A549 (cell line): ENCODE data around the gene MANSC1. TPM values are rescaled to one million over a fixed set of nuclear protein-coding genes. Genes with fewer than 3 reads are reported as not detected.

Source experiments
- ATAC-seq, 2 experiments: fragments of 200-7000 bp in 1 of 2; fragments of >200 bp in 1 of 2; cut with Nextera tagmentation in 1 of 2; cut with Tn5 transposase in 1 of 2; 3 replicates each; pipeline versions ENCODE4 v1.8.0 to v1.9.1; 2018 to 2020; ENCODE audit warnings: mild to moderate bottlenecking in 1 of 2, moderate library complexity in 1 of 2
- CTCF ChIA-PET: fragments of 300-600 bp; sonication (Branson Sonifier 250); formaldehyde crosslinking; extraction: SDS; loops from one replicate; lab custom pipeline; 2021; ENCODE audit warnings: antibody characterized with exemption, inconsistent platforms; lab: Yijun Ruan, JAX
- POLR2A ChIA-PET: fragments of 350-600 bp; formaldehyde crosslinking; extraction: SDS; loops from one replicate; lab custom pipeline; 2021; ENCODE audit warnings: antibody characterized with exemption, inconsistent platforms; lab: Yijun Ruan, JAX
- DNase-seq, 2 experiments: peaks; one replicate each; pipeline versions ENCODE4 v3.0.0 to v3.0.0-alpha.2; 2011 to 2016; ENCODE audit warnings: low read depth in 1 of 2, low spot score in 1 of 2
- FAIRE-seq: peaks from 2 replicates; lab custom pipeline; 2011; peaks lifted over from hg19 to GRCh38; lab: Jason Lieb, UNC
- H3K27ac ChIP-seq, 2 experiments: fragments of >200 bp; sonication (Bioruptor Twin); formaldehyde crosslinking; 3 replicates each; pipeline ENCODE4 v1.5.1; 2016 to 2017
- H3K4me1 ChIP-seq: fragments of >200 bp; sonication (Bioruptor Twin); formaldehyde crosslinking; 3 replicates; pipeline ENCODE4 v1.6.1; 2016
- H3K4me2 ChIP-seq: fragments of >200 bp; sonication (Bioruptor Twin); formaldehyde crosslinking; 3 replicates; pipeline ENCODE4 v1.6.1; 2016
- H3K4me3 ChIP-seq: fragments of >200 bp; sonication (Bioruptor Twin); formaldehyde crosslinking; 3 replicates; pipeline ENCODE4 v1.5.1; 2016
- H3K9me3 ChIP-seq: fragments of >200 bp; sonication (Bioruptor Twin); formaldehyde crosslinking; 3 replicates; pipeline ENCODE4 v1.6.1; 2016
- CBX8 ChIP-seq: fragments of 200-600 bp; sonication (generic); IDR thresholded peaks from 2 replicates; pipeline ENCODE4 v1.6.1; 2016
- CEBPB ChIP-seq, 2 experiments: fragments of >200 bp in 1 of 2; sonication (Bioruptor Twin) in 1 of 2; formaldehyde crosslinking in 1 of 2; IDR thresholded peaks; 2 replicates each; pipeline ENCODE4 v1.6.1; 2012 to 2016
- EHF ChIP-seq: fragments of 250-450 bp; sonication (Bioruptor Pico); IDR thresholded peaks from 2 replicates; pipeline ENCODE4 v1.5.0; 2020; ENCODE audit warnings: mild to moderate bottlenecking
- ESRRA ChIP-seq: fragments of 150-350 bp; IDR thresholded peaks from 2 replicates; pipeline ENCODE4 v1.6.1; 2014; ENCODE audit warnings: mild to moderate bottlenecking, low read length, borderline replicate concordance
- FOSB ChIP-seq: fragments of 250-450 bp; sonication (Bioruptor Pico); IDR thresholded peaks from 2 replicates; pipeline ENCODE4 v1.5.0; 2020; ENCODE audit warnings: mild to moderate bottlenecking, moderate library complexity
- FOSL2 ChIP-seq, 2 experiments: fragments of 450-650 bp in 1 of 2; fragments of >200 bp in 1 of 2; sonication (Bioruptor Twin) in 1 of 2; formaldehyde crosslinking; IDR thresholded peaks; 2 replicates each; pipeline versions ENCODE4 v1.5.0 to v1.6.1; 2016 to 2020; ENCODE audit warnings: mild to moderate bottlenecking in 1 of 2, moderate library complexity in 1 of 2
- FOXS1 ChIP-seq: fragments of 250-450 bp; sonication (Bioruptor Pico); IDR thresholded peaks from 2 replicates; pipeline ENCODE4 v1.5.0; 2020; ENCODE audit warnings: mild to moderate bottlenecking, moderate library complexity
- HOXA7 ChIP-seq: fragments of 250-450 bp; sonication (Bioruptor Pico); IDR thresholded peaks from 2 replicates; pipeline ENCODE4 v1.5.0; 2020; ENCODE audit warnings: mild to moderate bottlenecking, moderate library complexity
- HOXB5 ChIP-seq: fragments of 250-450 bp; sonication (Bioruptor Pico); IDR thresholded peaks from 2 replicates; pipeline ENCODE4 v1.5.0; 2020; ENCODE audit warnings: mild to moderate bottlenecking, moderate library complexity
- JUNB ChIP-seq: fragments of >200 bp; sonication (Bioruptor Twin); formaldehyde crosslinking; IDR thresholded peaks from 2 replicates; pipeline ENCODE4 v1.6.1; 2016
- NR3C1 ChIP-seq: fragments of >200 bp; sonication (Bioruptor Twin); formaldehyde crosslinking; IDR thresholded peaks from 3 replicates; pipeline ENCODE4 v1.6.1; 2017
- POLR2A ChIP-seq: IDR thresholded peaks from 2 replicates; pipeline ENCODE4 v1.6.1; 2012; ENCODE audit warnings: mild to moderate bottlenecking, low read length
- RNF2 ChIP-seq: fragments of 200-600 bp; sonication (generic); IDR thresholded peaks from 2 replicates; pipeline ENCODE4 v1.6.1; 2016; ENCODE audit warnings: low read depth, mild to moderate bottlenecking, antibody characterized with exemption, moderate library complexity, borderline replicate concordance
- SMC3 ChIP-seq: fragments of >200 bp; sonication (Bioruptor Twin); formaldehyde crosslinking; IDR thresholded peaks from 3 replicates; pipeline ENCODE4 v1.6.1; 2018; ENCODE audit warnings: inconsistent platforms
- SREBF2 ChIP-seq: fragments of 450-650 bp; IDR thresholded peaks from 2 replicates; pipeline ENCODE4 v1.6.1; 2014; ENCODE audit warnings: mild to moderate bottlenecking, moderate library complexity
- TP53 ChIP-seq: fragments of 250-450 bp; sonication (Bioruptor Pico); IDR thresholded peaks from 2 replicates; pipeline ENCODE4 v1.5.0; 2021; ENCODE audit warnings: mild to moderate bottlenecking, moderate library complexity
- ZC3H11A ChIP-seq: fragments of 450-650 bp; IDR thresholded peaks from 2 replicates; pipeline ENCODE4 v1.6.1; 2014; ENCODE audit warnings: antibody characterized with exemption, mild to moderate bottlenecking
- ZNF302 ChIP-seq: fragments of 250-450 bp; sonication (Bioruptor Pico); IDR thresholded peaks from 2 replicates; pipeline ENCODE4 v1.9.0; 2021; ENCODE audit warnings: inconsistent platforms, mild to moderate bottlenecking, moderate library complexity
- WGBS: methylation state at CpG from one replicate; pipeline ENCODE4 v1.1.6; 2017; ENCODE audit errors: missing lambda C conversion rate; 5-methylcytosine and 5-hydroxymethylcytosine counted together
- polyA plus RNA-seq, 4 experiments: library from polyadenylated mRNA; depleted of rRNA in 3 of 4; stranded (reverse); fragments of >200 nt; fragmentation: RNase III in 1 of 4; extraction: RNeasy Plus Mini Kit Qiagen cat#74134 plus additional on column Dnase treatment in 1 of 4; gene quantifications; 2 replicates in 3 of 4; 3 replicates in 1 of 4; pipeline ENCODE4 v1.2.3, GENCODE V29; 2011 to 2017
- TF ChIP-seq, protein P1 (sequence below): fragments of 250-450 bp; sonication (Bioruptor Pico); IDR thresholded peaks from 2 replicates; pipeline ENCODE4 v1.5.0; 2021; ENCODE audit warnings: mild to moderate bottlenecking, moderate library complexity, borderline replicate concordance
- TF ChIP-seq, protein P2 (sequence below): IDR thresholded peaks from 2 replicates; pipeline ENCODE4 v1.6.1; 2012; ENCODE audit warnings: low read depth, borderline replicate concordance
- TF ChIP-seq, protein P3 (sequence below): fragments of >200 bp; sonication (Bioruptor Twin); formaldehyde crosslinking; IDR thresholded peaks from 3 replicates; pipeline ENCODE4 v1.5.1; 2016
- TF ChIP-seq, protein P4 (sequence below): IDR thresholded peaks from 2 replicates; pipeline ENCODE4 v1.6.1; 2012

The MANSC1 gene
- polyA plus RNA-seq, 2 of the 4 experiments (the other 2 are of a cell fraction) = 3.7 to 3.9 TPM

DNA sequence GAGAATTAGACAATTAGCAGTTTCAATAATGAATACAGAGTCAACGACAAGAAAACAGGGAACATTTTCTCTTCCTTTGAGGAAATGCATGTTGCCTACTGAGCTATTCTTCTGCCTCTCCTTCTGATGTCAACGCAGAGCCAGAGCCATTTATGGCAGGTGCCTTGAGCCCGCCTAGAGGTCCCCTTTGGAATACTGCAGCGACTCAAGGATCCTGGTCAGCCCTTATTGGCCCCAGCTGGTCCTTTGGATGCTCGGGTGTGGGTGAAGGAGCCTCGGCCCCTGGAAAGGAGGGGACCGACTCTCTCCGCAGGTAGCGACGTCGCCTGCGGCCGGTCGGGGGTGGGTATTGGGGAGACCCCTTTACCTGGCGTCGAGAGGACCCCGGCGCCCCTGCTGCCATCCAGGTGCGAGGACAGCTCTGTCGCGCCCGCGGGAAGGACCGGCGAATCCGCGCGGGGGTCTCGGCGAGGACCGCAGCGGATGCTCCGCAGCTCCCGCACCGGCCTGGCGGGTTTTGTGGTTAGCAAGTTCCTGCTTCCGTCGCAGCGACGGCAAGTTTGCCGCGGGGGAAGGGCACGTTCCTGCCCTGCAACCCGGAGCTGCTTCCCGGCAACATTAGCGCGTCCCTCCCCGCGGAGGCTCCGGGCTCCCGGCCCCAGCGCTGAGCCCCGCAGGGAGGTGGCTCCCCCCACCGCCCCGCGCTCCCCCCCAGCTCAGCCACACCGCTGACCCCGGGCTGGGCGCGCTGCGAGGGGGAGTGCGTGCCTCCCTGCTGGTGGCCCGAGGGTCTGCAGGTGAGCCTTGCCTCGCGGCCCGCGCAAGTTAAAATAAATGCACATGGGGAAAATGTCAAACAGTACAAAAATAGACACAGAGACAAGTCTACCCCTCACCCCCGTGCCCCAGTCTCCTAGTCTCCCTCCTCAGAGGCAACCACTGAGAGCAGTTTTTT lies at the start of gene MANSC1 (continued):
- TF ChIP-seq, protein P1, sequence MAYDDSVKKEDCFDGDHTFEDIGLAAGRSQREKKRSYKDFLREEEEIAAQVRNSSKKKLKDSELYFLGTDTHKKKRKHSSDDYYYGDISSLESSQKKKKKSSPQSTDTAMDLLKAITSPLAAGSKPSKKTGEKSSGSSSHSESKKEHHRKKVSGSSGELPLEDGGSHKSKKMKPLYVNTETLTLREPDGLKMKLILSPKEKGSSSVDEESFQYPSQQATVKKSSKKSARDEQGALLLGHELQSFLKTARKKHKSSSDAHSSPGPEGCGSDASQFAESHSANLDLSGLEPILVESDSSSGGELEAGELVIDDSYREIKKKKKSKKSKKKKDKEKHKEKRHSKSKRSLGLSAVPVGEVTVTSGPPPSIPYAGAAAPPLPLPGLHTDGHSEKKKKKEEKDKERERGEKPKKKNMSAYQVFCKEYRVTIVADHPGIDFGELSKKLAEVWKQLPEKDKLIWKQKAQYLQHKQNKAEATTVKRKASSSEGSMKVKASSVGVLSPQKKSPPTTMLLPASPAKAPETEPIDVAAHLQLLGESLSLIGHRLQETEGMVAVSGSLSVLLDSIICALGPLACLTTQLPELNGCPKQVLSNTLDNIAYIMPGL (CRISPR knock-in tag) = no peak
- TF ChIP-seq NR3C1 (no peak), HOXB5 (no peak), FOSL2 (IDR thresholded peaks at IDR 0.05) (no peak), FOSL2 (CRISPR knock-in tag; IDR thresholded peaks at IDR 0.05) (no peak), CEBPB (IDR thresholded peaks at IDR 0.05) (no peak), CBX8 (no peak)
- TF ChIP-seq, protein P2, sequence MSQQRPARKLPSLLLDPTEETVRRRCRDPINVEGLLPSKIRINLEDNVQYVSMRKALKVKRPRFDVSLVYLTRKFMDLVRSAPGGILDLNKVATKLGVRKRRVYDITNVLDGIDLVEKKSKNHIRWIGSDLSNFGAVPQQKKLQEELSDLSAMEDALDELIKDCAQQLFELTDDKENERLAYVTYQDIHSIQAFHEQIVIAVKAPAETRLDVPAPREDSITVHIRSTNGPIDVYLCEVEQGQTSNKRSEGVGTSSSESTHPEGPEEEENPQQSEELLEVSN = peak; percentile 90

DNA sequence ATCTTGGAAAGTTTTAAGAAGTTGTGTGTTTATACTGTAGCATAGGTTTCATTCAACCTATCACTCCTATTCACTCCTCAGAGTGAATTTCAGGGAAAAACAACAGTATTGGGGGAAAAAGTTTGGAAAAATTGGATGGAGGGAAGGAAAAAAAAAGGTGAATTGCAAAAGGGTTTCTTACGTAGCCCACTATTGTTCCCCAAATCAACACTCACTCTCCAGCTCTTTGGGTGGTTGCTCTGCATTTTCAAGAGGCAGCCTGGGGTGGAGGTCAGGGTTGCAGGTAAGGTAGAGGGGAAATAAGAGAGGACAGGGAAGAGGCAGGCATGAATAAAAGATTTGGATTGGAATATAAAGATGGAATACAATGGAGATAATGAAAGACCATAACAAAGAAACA lies 49.1 kb upstream of the MANSC1 start:
- peak overlapping the region; percentile 82 to 88 for H3K27ac ChIP-seq
- H3K4me2 ChIP-seq = peak overlapping the region; percentile 63
- FAIRE-seq (no peak), ATAC-seq (no peak), DNase-seq (no peak)
- CTCF ChIA-PET = interaction anchor here (0.6 to 3.5 kb wide), 10 partner anchors 12 to 317 kb away, joined by 3 to 8 read pairs (median 3); no protein-coding TSS in a partner anchor
- peaks cover 60% of the 10 kb centered on the region for H3K4me1 ChIP-seq
- 0 out of 2 replicates have a peak, but pooled peaks have one; percentile 29 for TF ChIP-seq FOSB (CRISPR knock-in tag)
- TF ChIP-seq ZC3H11A = no peak
- TF ChIP-seq RNF2 = no peak
- TF ChIP-seq POLR2A = no peak
- TF ChIP-seq CEBPB (IDR thresholded peaks at IDR 0.05) = no peak
- TF ChIP-seq SREBF2 = no peak
- TF ChIP-seq ZNF302 (CRISPR knock-in tag) = 0 out of 2 replicates have a peak, but pooled peaks have one; percentile 16
- no peak for TF ChIP-seq CBX8
- no peak for TF ChIP-seq FOSL2 (IDR thresholded peaks at IDR 0.05)
- TF ChIP-seq FOSL2 (CRISPR knock-in tag; IDR thresholded peaks at IDR 0.05) = no peak
- no peak for TF ChIP-seq SMC3
- no peak for TF ChIP-seq ESRRA
- no peak for TF ChIP-seq FOXS1 (CRISPR knock-in tag)
- no peak for TF ChIP-seq TP53
- TF ChIP-seq JUNB = no peak
- TF ChIP-seq, protein P3, sequence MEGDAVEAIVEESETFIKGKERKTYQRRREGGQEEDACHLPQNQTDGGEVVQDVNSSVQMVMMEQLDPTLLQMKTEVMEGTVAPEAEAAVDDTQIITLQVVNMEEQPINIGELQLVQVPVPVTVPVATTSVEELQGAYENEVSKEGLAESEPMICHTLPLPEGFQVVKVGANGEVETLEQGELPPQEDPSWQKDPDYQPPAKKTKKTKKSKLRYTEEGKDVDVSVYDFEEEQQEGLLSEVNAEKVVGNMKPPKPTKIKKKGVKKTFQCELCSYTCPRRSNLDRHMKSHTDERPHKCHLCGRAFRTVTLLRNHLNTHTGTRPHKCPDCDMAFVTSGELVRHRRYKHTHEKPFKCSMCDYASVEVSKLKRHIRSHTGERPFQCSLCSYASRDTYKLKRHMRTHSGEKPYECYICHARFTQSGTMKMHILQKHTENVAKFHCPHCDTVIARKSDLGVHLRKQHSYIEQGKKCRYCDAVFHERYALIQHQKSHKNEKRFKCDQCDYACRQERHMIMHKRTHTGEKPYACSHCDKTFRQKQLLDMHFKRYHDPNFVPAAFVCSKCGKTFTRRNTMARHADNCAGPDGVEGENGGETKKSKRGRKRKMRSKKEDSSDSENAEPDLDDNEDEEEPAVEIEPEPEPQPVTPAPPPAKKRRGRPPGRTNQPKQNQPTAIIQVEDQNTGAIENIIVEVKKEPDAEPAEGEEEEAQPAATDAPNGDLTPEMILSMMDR = no peak
- TF ChIP-seq EHF (CRISPR knock-in tag) = no peak
- 0 out of 2 replicates have a peak, but pooled peaks have one; percentile 36 for TF ChIP-seq HOXA7 (CRISPR knock-in tag)
- TF ChIP-seq, protein P2 = no peak
- TF ChIP-seq, protein P4, sequence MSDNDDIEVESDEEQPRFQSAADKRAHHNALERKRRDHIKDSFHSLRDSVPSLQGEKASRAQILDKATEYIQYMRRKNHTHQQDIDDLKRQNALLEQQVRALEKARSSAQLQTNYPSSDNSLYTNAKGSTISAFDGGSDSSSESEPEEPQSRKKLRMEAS = no peak
- TF ChIP-seq, all 56 proteins: peak for 3
- H3K9me3 ChIP-seq = no peaks in the 10 kb centered on the region
- WGBS = 95% methylated on average over 1 of the region's 1 CpG
- H3K4me3 ChIP-seq = no peak overlapping the region
- POLR2A ChIA-PET = no interaction called here
